NCI-H1436 (cell line): ENCODE measurements around the gene FMN2.
A peak's percentile ranks its signal among the peaks of the same experiment; 100 is the strongest.

Experiments
- DNase-seq: peaks from one replicate; lab custom pipeline; 2025; lab: John Stamatoyannopoulos, UW

The FMN2 gene

GRCh38 chr1:240424740-240425464 is 333.2 kb downstream of the FMN2 start:
- DNase-seq: no peak

- DNase-seq: no peak
Measured at GRCh38 chr1:240426051-240426450, 334.4 kb downstream of the FMN2 start.

- DNase-seq: no peak
Measured at GRCh38 chr1:240435996-240436566, 344.4 kb downstream of the FMN2 start.

- DNase-seq: no peak
Measured at GRCh38 chr1:240441669-240442068, 350.0 kb downstream of the FMN2 start.

GRCh38 chr1:240445369-240445768 is 353.7 kb downstream of the FMN2 start:
- no peak for DNase-seq

- DNase-seq: peak; percentile 12
Measured at GRCh38 chr1:240455228-240455821, 363.6 kb downstream of the FMN2 start.

- no peak for DNase-seq
Measured at GRCh38 chr1:240457203-240457602, 365.5 kb downstream of the FMN2 start.

GRCh38 chr1:240462277-240462676 is 370.6 kb downstream of the FMN2 start:
- no peak for DNase-seq

GRCh38 chr1:240462766-240463395 is 371.2 kb downstream of the FMN2 start:
- DNase-seq: peak; percentile 73

GRCh38 chr1:240464099-240464498 is 372.4 kb downstream of the FMN2 start:
- DNase-seq: no peak

- no peak for DNase-seq
Measured at GRCh38 chr1:240465531-240465940, 373.9 kb downstream of the FMN2 start.

GRCh38 chr1:240466509-240466908 is 374.8 kb downstream of the FMN2 start:
- DNase-seq: no peak

GRCh38 chr1:240467895-240468294 is 376.2 kb downstream of the FMN2 start:
- DNase-seq: no peak

- no peak for DNase-seq
Measured at GRCh38 chr1:240468656-240469055, 377.0 kb downstream of the FMN2 start.

- no peak for DNase-seq
Measured at GRCh38 chr1:240474133-240474614, 382.5 kb downstream of the FMN2 start.

- no peak for DNase-seq
Measured at GRCh38 chr1:240475832-240476231, 384.1 kb downstream of the FMN2 start.

GRCh38 chr1:240478536-240478935 is 386.9 kb downstream of the FMN2 start:
- no peak for DNase-seq

- DNase-seq: no peak
Measured at GRCh38 chr1:240484804-240485443, 393.2 kb downstream of the FMN2 start.

GRCh38 chr1:240486611-240487010 is 394.9 kb downstream of the FMN2 start:
- no peak for DNase-seq

GRCh38 chr1:240487493-240487892 is 395.8 kb downstream of the FMN2 start:
- no peak for DNase-seq

- DNase-seq: no peak
Measured at GRCh38 chr1:240491156-240491555, 399.5 kb downstream of the FMN2 start.

GRCh38 chr1:240491796-240492195 is 400.1 kb downstream of the FMN2 start:
- no peak for DNase-seq
